ENCODE results near the gene VASP. TPM values are rescaled to one million over a fixed set of nuclear protein-coding genes. Genes with fewer than 3 reads are reported as not detected.

The VASP gene
- total RNA-seq, 1 donor = 95.8 TPM

DNA sequence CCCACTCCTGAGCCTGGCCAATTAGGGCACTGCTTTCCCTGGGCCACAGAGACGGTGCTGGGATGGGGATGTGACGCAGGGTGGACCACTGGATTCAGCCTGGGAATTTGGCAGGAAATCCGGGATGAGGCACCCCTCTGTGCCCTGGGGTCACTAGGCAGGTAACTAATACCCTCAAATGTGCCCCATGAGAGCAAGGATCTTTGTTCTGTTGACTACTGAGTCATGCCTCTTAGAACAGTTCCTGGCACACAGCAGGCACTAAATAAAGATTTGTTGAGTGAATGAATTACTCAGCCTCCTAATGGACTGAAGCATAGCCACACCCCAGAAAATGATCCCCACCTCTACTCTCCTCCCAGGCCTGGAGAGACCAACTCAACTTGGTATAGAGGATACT, 61.5 kb downstream of the VASP start:
- Histone ChIP-seq H3K27me3 (ENCODE audit: insufficient read depth, low read length) (no peaks in the 10 kb centered on the region), H3K9me3 (ENCODE audit: low read depth, low read length) (no peaks in the 10 kb centered on the region), H3K4me3 (ENCODE audit: low read length) (no peak overlapping the region), H3K4me1 (ENCODE audit: insufficient read depth, low read length) (peaks cover 5% of the 10 kb centered on the region)

DNA sequence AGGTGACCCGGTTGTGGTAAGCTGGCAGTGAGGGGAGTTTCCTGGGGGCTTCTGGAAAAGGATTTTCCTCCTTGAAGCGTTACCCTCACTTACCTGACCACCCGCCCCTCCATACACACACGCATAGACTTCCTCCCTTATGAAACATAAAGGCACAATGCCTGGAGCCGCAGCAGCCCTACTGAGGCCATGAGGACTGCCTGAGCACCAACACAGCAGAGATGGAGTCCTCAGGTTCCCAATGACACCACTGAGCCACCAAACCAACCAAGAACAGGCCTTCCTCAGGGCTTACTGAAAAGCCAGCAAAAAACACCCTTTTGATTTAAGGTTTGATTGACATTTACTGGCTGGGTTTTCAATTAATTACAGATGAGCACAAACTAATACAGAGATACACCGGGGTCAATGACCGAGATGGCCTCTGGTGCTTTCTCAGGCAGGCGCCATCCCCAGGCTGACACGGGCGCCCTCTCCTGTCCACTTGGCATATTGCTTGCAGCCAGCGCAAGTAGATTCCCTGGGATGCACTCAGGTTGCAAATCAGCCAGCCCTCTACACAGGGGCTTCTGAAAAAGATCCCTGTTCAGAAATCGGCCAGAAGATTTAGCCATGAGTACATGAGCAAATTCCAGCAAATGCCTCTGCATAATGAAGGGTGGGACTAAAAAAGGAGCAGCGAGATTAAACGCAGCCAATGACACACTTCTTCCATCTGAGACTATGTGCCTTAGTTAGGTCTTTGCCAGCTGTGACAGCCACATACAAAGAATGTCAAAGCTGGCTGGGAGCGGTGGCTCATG, 62.5 kb downstream of the VASP start:
- Histone ChIP-seq H3K4me3 (ENCODE audit: low read length) (no peak overlapping the region), H3K9me3 (ENCODE audit: low read depth, low read length) (no peaks in the 10 kb centered on the region), H3K27me3 (ENCODE audit: insufficient read depth, low read length) (no peaks in the 10 kb centered on the region), H3K4me1 (ENCODE audit: insufficient read depth, low read length) (no peaks in the 10 kb centered on the region)

DNA sequence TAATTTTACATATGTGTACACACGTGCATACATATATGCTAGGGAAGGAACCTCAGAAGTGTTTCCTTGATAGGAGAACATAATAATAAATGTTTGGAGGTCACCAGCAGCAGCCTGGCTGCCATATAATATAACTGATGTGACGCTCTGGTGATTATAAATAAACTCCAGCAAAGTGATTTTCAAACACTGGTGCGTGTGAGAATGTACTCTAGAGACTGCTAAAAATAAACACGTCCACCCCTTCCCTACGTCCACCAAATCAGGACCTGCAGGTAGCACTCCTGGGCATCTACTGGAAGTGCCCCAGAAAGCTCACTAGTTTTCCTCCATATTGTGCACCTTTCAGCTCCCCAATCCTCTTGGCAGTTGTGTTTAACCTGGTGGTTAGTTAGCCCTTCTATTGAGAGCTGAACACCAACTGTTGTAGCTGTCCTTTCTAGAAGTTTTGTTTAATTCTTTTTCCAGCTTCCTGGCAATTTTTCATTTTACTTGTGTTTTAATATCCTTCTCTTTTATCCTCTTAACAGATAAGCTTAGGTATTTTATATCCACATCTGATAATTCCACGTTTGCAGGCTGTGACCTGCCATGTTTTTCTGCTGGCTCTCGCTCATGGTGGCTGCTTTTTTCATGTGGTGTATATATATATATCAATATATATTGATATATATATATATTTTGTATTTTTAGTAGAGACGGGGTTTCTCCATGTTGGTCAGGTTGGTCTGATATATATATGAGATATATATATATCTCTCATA, 64.4 kb downstream of the VASP start:
- H3K27me3 ChIP-seq (ENCODE audit: insufficient read depth, low read length) = no peaks in the 10 kb centered on the region
- no peaks in the 10 kb centered on the region for H3K9me3 ChIP-seq (ENCODE audit: low read depth, low read length)
- no peaks in the 10 kb centered on the region for H3K4me1 ChIP-seq (ENCODE audit: insufficient read depth, low read length)
- H3K4me3 ChIP-seq (ENCODE audit: low read length) = no peak overlapping the region

DNA sequence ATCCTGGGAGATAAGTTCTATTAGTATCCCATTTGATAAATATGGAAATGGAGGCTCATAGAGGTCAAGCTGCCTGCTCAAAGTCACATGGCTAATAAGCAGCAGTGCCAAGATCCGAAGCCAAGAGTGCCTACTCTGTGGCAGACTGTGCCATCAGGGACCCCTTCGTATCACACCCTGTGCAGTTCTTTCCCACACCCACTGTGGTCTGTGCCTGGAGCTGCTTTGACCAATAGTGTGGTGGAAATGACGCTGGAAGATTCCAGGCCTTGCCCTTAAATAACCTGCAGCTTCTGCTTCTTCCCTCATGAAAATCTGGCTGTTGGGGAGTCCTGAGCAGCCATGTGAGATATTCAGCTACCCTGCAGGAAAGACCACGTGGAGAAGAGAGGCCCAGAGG, 67.2 kb downstream of the VASP start:
- no peaks in the 10 kb centered on the region for H3K4me1 ChIP-seq (ENCODE audit: insufficient read depth, low read length)
- H3K9me3 ChIP-seq (ENCODE audit: low read depth, low read length) = no peaks in the 10 kb centered on the region
- H3K27me3 ChIP-seq (ENCODE audit: insufficient read depth, low read length) = no peaks in the 10 kb centered on the region
- H3K4me3 ChIP-seq (ENCODE audit: low read length) = no peak overlapping the region

DNA sequence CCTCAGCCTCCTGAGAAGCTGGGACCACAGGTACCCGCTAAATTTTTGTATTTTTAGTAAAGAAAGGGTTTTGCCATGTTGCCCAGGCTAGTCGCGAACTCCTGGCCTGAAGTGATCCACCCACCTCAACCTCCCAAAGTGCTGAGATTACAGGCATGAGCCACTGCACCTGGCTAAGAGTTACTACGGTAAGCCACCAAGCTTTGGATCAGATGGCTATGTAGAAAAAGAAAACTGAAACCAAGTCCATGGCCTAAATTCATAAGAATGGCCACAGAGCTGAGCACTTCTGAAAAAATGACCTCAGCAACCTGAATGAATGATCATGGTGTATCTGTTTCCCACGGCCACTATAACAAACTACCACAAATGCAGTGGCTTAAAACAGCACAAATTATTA, 67.9 kb downstream of the VASP start:
- H3K4me3 ChIP-seq (ENCODE audit: low read length) = no peak overlapping the region

More for the DNA sequence above, 67.9 kb downstream of the VASP start:
- Histone ChIP-seq H3K27me3 (ENCODE audit: insufficient read depth, low read length) (no peaks in the 10 kb centered on the region), H3K4me1 (ENCODE audit: insufficient read depth, low read length) (no peaks in the 10 kb centered on the region), H3K9me3 (ENCODE audit: low read depth, low read length) (no peaks in the 10 kb centered on the region)

Other genes starting within 250 kb of the VASP start
- not detected for gene CKM, start 184.6 kb upstream of the VASP start, total RNA-seq
- 0.21 TPM for gene KLC3, start 166.7 kb upstream of the VASP start, total RNA-seq
- gene ERCC2, start 136.9 kb upstream of the VASP start, total RNA-seq = 4.2 TPM
- gene PPP1R13L, start 102.4 kb upstream of the VASP start, total RNA-seq = 0.52 TPM
- gene POLR1G, start 100.8 kb upstream of the VASP start, total RNA-seq = 0.10 TPM
- gene ERCC1, start 83.6 kb upstream of the VASP start, total RNA-seq = 33.6 TPM
- gene FOSB, start 39.5 kb upstream of the VASP start, total RNA-seq = 337 TPM
- 1.5 TPM for gene RTN2, start 10.4 kb upstream of the VASP start, total RNA-seq
- gene PPM1N, start 9.0 kb upstream of the VASP start, total RNA-seq = 4.3 TPM
- gene OPA3, start 77.3 kb downstream of the VASP start, total RNA-seq = 3.4 TPM
- not detected for gene GPR4, start 94.7 kb downstream of the VASP start, total RNA-seq
- 13.9 TPM for gene EML2, start 131.9 kb downstream of the VASP start, total RNA-seq
- 1.2 TPM for gene GIPR, start 160.7 kb downstream of the VASP start, total RNA-seq
- 158 TPM for gene SNRPD2, start 184.5 kb downstream of the VASP start, total RNA-seq
- 2.5 TPM for gene QPCTL, start 185.2 kb downstream of the VASP start, total RNA-seq
- gene FBXO46, start 223.4 kb downstream of the VASP start, total RNA-seq = 8.0 TPM
- not detected for gene MEIOSIN, start 226.0 kb downstream of the VASP start, total RNA-seq